ENCODE data around the gene KDSR.

KDSR gene

GRCh38 chr18:63367053-63367953, at the start of gene KDSR:
Gene KDSR (minus strand): TSS chr18:63367206. CDS start chr18:63367118, 88 bp downstream.
- peak; percentile 75 for DNase-seq (ENCODE audit: low spot score)

GRCh38 chr18:63412953-63413352, 45.9 kb upstream of the KDSR start:
- no peak for DNase-seq (ENCODE audit: low spot score)

- no peak for DNase-seq (ENCODE audit: low spot score)
These were observed 43.8 kb upstream of the KDSR start for GRCh38 chr18:63410792-63411191.

GRCh38 chr18:63409301-63409700, 42.3 kb upstream of the KDSR start:
- DNase-seq (ENCODE audit: low spot score), result peak; percentile 11

- DNase-seq (ENCODE audit: low spot score), result no peak
These were observed 40.7 kb upstream of the KDSR start for GRCh38 chr18:63407734-63408133.

GRCh38 chr18:63405986-63406385, 39.0 kb upstream of the KDSR start:
- DNase-seq (ENCODE audit: low spot score), result no peak

- no peak for DNase-seq (ENCODE audit: low spot score)
These were observed 35.5 kb upstream of the KDSR start for GRCh38 chr18:63402246-63403162.

GRCh38 chr18:63399300-63399699, 32.3 kb upstream of the KDSR start:
- no peak for DNase-seq (ENCODE audit: low spot score)

GRCh38 chr18:63397349-63397748, 30.3 kb upstream of the KDSR start:
- DNase-seq (ENCODE audit: low spot score), result no peak

GRCh38 chr18:63395503-63395902, 28.5 kb upstream of the KDSR start:
- DNase-seq (ENCODE audit: low spot score), result no peak

GRCh38 chr18:63394954-63395353, 27.9 kb upstream of the KDSR start:
- DNase-seq (ENCODE audit: low spot score), result no peak

GRCh38 chr18:63387861-63388260, 20.9 kb upstream of the KDSR start:
- no peak for DNase-seq (ENCODE audit: low spot score)

- DNase-seq (ENCODE audit: low spot score), result no peak
These were observed 15.8 kb upstream of the KDSR start for GRCh38 chr18:63382843-63383242.

GRCh38 chr18:63379639-63379962, 12.6 kb upstream of the KDSR start:
- DNase-seq (ENCODE audit: low spot score), result no peak

- DNase-seq (ENCODE audit: low spot score), result no peak
These were observed 12.1 kb upstream of the KDSR start for GRCh38 chr18:63378919-63379638.

GRCh38 chr18:63377275-63377980, 10.4 kb upstream of the KDSR start:
- DNase-seq (ENCODE audit: low spot score), result no peak

- DNase-seq (ENCODE audit: low spot score), result no peak
These were observed 9.5 kb upstream of the KDSR start for GRCh38 chr18:63376538-63376937.

- DNase-seq (ENCODE audit: low spot score), result no peak
These were observed 7.5 kb upstream of the KDSR start for GRCh38 chr18:63374540-63374939.

GRCh38 chr18:63373161-63373560, 6.2 kb upstream of the KDSR start:
- no peak for DNase-seq (ENCODE audit: low spot score)

GRCh38 chr18:63368611-63369010, 1.6 kb upstream of the KDSR start:
- DNase-seq (ENCODE audit: low spot score), result no peak

- peak; percentile 66 for DNase-seq (ENCODE audit: low spot score)
These were observed 573 bp downstream of the KDSR start for GRCh38 chr18:63366213-63367052.
